Fibroblast of skin of right quadriceps (primary cell): ENCODE measurements around the gene STRAP.
"Not testable (repeated sequence)": the region's sequence is repeated elsewhere in the genome, so short reads cannot be mapped to it uniquely, and the experiment has no call there.

ENCODE experiments used
- DNase-seq: peaks from one replicate; pipeline ENCODE4 v3.0.0-alpha.2; 2013

STRAP gene

GRCh38 chr12:15874556-15875145 lies 7.5 kb upstream of the STRAP start:
- not testable (repeated sequence) for DNase-seq

- no peak for DNase-seq
Measured at GRCh38 chr12:15875863-15876262, 6.3 kb upstream of the STRAP start.

GRCh38 chr12:15879413-15879812 lies 2.8 kb upstream of the STRAP start:
- DNase-seq = no peak

GRCh38 chr12:15880721-15881120 lies 1.5 kb upstream of the STRAP start:
- DNase-seq = no peak

GRCh38 chr12:15883536-15883935 lies 1.3 kb downstream of the STRAP start:
- no peak for DNase-seq

GRCh38 chr12:15886372-15887042 lies 4.3 kb downstream of the STRAP start:
- DNase-seq = no peak

GRCh38 chr12:15887043-15887817 lies 5.0 kb downstream of the STRAP start:
- no peak for DNase-seq

GRCh38 chr12:15892645-15893259 lies 10.6 kb downstream of the STRAP start:
- DNase-seq = no peak

GRCh38 chr12:15893260-15893659 lies 11.1 kb downstream of the STRAP start:
- DNase-seq = no peak

GRCh38 chr12:15896867-15897266 lies 14.7 kb downstream of the STRAP start:
- no peak for DNase-seq

- peak; percentile 33 for DNase-seq
Measured at GRCh38 chr12:15897433-15897832, 15.2 kb downstream of the STRAP start.

- DNase-seq = peak; percentile 27
Measured at GRCh38 chr12:15899282-15899870, 17.2 kb downstream of the STRAP start.

- DNase-seq = no peak
Measured at GRCh38 chr12:15904378-15904920, 22.3 kb downstream of the STRAP start.

- no peak for DNase-seq
Measured at GRCh38 chr12:15910468-15910863, 28.3 kb downstream of the STRAP start.

GRCh38 chr12:15910864-15911721 lies 28.9 kb downstream of the STRAP start, which contains the start of gene DERA:
Gene DERA, plus strand, starts transcription at chr12:15911332. Its CDS starts 52 bp downstream, at chr12:15911384.
- DNase-seq = peak; percentile 75

- not testable (repeated sequence) for DNase-seq
Measured at GRCh38 chr12:15911931-15912330, 29.7 kb downstream of the STRAP start.

- DNase-seq = not testable (repeated sequence)
Measured at GRCh38 chr12:15914131-15914530, 31.9 kb downstream of the STRAP start.

- DNase-seq = no peak
Measured at GRCh38 chr12:15918066-15918465, 35.9 kb downstream of the STRAP start.

- no peak for DNase-seq
Measured at GRCh38 chr12:15919418-15919817, 37.2 kb downstream of the STRAP start.

GRCh38 chr12:15924956-15925355 lies 42.8 kb downstream of the STRAP start:
- no peak for DNase-seq

- peak; percentile 85 for DNase-seq
Measured at GRCh38 chr12:15928346-15928745, 46.2 kb downstream of the STRAP start.
